Neural cell (in vitro differentiated cells): ENCODE results near the gene DSN1. TPM values are rescaled to one million over a fixed set of nuclear protein-coding genes. Genes with fewer than 3 reads are reported as not detected.

Experiments used
- H2AFZ ChIP-seq: fragments of 200-600, 300-800 bp; sonication (generic), shearing (Covaris generic); 2 replicates; pipeline ENCODE4 v1.6.0; 2014; ENCODE audit warnings: low read depth, mild to moderate bottlenecking, antibody characterized with exemption, low read length, moderate library complexity
- H3F3A ChIP-seq: fragments of 200-600 bp; shearing (Covaris generic); 2 replicates; pipeline ENCODE4 v1.6.1; 2016; ENCODE audit warnings: mild to moderate bottlenecking, moderate library complexity, mixed read lengths, antibody characterized with exemption, low read length; ENCODE audit not compliant: insufficient read depth, poor library complexity, severe bottlenecking
- H3K27ac ChIP-seq: fragments of 200-600, 300-800 bp; sonication (generic), shearing (Covaris generic); 2 replicates; pipeline ENCODE4 v1.5.1; 2014; ENCODE audit warnings: mild to moderate bottlenecking, low read length, moderate library complexity
- H3K27me3 ChIP-seq: fragments of 300-800, 200-600 bp; sonication (generic), shearing (Covaris generic); 2 replicates; pipeline ENCODE4 v1.6.0; 2014; ENCODE audit warnings: mild to moderate bottlenecking, low read depth, low read length, moderate library complexity; ENCODE audit not compliant: insufficient read depth
- H3K36me3 ChIP-seq: fragments of 300-800, 200-600 bp; sonication (generic), shearing (Covaris generic); 2 replicates; pipeline ENCODE4 v1.5.1; 2014; ENCODE audit warnings: mild to moderate bottlenecking, antibody characterized with exemption, low read length, moderate library complexity; ENCODE audit not compliant: insufficient read depth
- H3K4me2 ChIP-seq: fragments of 300-800, 200-600 bp; sonication (generic), shearing (Covaris generic); 2 replicates; pipeline ENCODE4 v1.6.0; 2014; ENCODE audit warnings: mild to moderate bottlenecking, low read length
- H3K4me3 ChIP-seq: fragments of 300-800, 200-600 bp; sonication (generic), shearing (Covaris generic); 2 replicates; pipeline ENCODE4 v1.5.1; 2014; ENCODE audit warnings: mild to moderate bottlenecking, low read length, moderate library complexity
- H3K79me2 ChIP-seq: fragments of 200-600 bp; shearing (Covaris generic); replicated peaks from 2 replicates; pipeline ENCODE4 v1.6.0; 2014; ENCODE audit warnings: mild to moderate bottlenecking, low read length, moderate library complexity; ENCODE audit not compliant: insufficient read depth
- H3K9ac ChIP-seq: fragments of 300-800, 200-600 bp; sonication (generic), shearing (Covaris generic); 2 replicates; pipeline ENCODE4 v1.6.1; 2016; ENCODE audit warnings: mild to moderate bottlenecking, low read length, mixed read lengths
- H3K9me2 ChIP-seq: fragments of 200-600 bp; shearing (Covaris generic); 2 replicates; pipeline ENCODE4 v1.6.1; 2016; ENCODE audit warnings: mild to moderate bottlenecking, low read length, mixed read lengths; ENCODE audit not compliant: insufficient read depth
- H3K9me3 ChIP-seq: fragments of 200-600, 300-800 bp; sonication (generic), shearing (Covaris generic); 2 replicates; pipeline ENCODE4 v1.6.1; 2016; ENCODE audit warnings: mild to moderate bottlenecking, mixed run types, low read length, moderate library complexity, mixed read lengths
- H4K20me1 ChIP-seq: fragments of 200-600 bp; shearing (Covaris generic); 2 replicates; pipeline ENCODE4 v1.6.1; 2016; ENCODE audit warnings: mild to moderate bottlenecking, mixed run types; ENCODE audit not compliant: insufficient read depth
- EP300 ChIP-seq: fragments of 450-650 bp; conservative IDR thresholded peaks from 2 replicates; pipeline ENCODE4 v1.6.1; 2014; ENCODE audit warnings: antibody characterized with exemption, mild to moderate bottlenecking, moderate library complexity; ENCODE audit not compliant: poor library complexity, severe bottlenecking
- EZH2 ChIP-seq: fragments of 200-600, 300-800 bp; shearing (Covaris generic), sonication (generic); IDR thresholded peaks from 2 replicates; pipeline ENCODE4 v1.6.1; 2014; ENCODE audit warnings: antibody characterized with exemption, low read length, borderline replicate concordance, mild to moderate bottlenecking; ENCODE audit not compliant: insufficient read depth, poor library complexity, severe bottlenecking
- MXI1 ChIP-seq: fragments of 450-650 bp; conservative IDR thresholded peaks from 2 replicates; pipeline ENCODE4 v1.6.1; 2014; ENCODE audit warnings: antibody characterized with exemption, mild to moderate bottlenecking; ENCODE audit not compliant: poor library complexity, severe bottlenecking
- POLR2AphosphoS5 ChIP-seq: IDR thresholded peaks from 2 replicates; pipeline ENCODE4 v1.6.1; 2012
- RAD21 ChIP-seq: fragments of 450-650 bp; conservative IDR thresholded peaks from 2 replicates; pipeline ENCODE4 v1.6.1; 2014; ENCODE audit warnings: antibody characterized with exemption, mild to moderate bottlenecking, moderate library complexity
- SMC3 ChIP-seq: fragments of 450-650 bp; conservative IDR thresholded peaks from 2 replicates; pipeline ENCODE4 v1.6.1; 2014; ENCODE audit warnings: antibody characterized with exemption, mild to moderate bottlenecking, moderate library complexity; ENCODE audit not compliant: poor library complexity
- TAF1 ChIP-seq: IDR thresholded peaks from 2 replicates; pipeline ENCODE4 v1.6.1; 2012; ENCODE audit warnings: low read depth
- polyA plus RNA-seq: library from polyadenylated mRNA; depleted of rRNA; stranded (reverse); fragments of >200 nt; gene quantifications from 2 replicates; pipeline ENCODE4 v1.2.3, GENCODE V29; 2014
- TF ChIP-seq, protein P1 (sequence below): fragments of 450-650 bp; IDR thresholded peaks from 2 replicates; pipeline ENCODE4 v1.5.1; 2014; ENCODE audit warnings: antibody characterized with exemption, mild to moderate bottlenecking, moderate library complexity; ENCODE audit not compliant: poor library complexity, severe bottlenecking
- TF ChIP-seq, protein P2 (sequence below): IDR thresholded peaks from 2 replicates; pipeline ENCODE4 v1.6.1; 2012; ENCODE audit warnings: borderline replicate concordance

Gene DSN1
- polyA plus RNA-seq, 1 donor from 2014 or later, result 8.1 TPM

GRCh38 chr20:36819659-36820058 is 46.1 kb upstream of the DSN1 start:
- no peak overlapping the region for H3K4me2 ChIP-seq
- H3K4me3 ChIP-seq, result no peak overlapping the region
- peaks cover 4% of the 10 kb centered on the region for H3F3A ChIP-seq
- H3K9ac ChIP-seq, result no peak overlapping the region
- no peaks in the 10 kb centered on the region for H3K9me3 ChIP-seq
- H2AFZ ChIP-seq, result no peak overlapping the region
- peaks cover 15% of the 10 kb centered on the region for H3K79me2 ChIP-seq
- TF ChIP-seq EP300 (no peak), TAF1 (no peak)
- TF ChIP-seq, protein P1, sequence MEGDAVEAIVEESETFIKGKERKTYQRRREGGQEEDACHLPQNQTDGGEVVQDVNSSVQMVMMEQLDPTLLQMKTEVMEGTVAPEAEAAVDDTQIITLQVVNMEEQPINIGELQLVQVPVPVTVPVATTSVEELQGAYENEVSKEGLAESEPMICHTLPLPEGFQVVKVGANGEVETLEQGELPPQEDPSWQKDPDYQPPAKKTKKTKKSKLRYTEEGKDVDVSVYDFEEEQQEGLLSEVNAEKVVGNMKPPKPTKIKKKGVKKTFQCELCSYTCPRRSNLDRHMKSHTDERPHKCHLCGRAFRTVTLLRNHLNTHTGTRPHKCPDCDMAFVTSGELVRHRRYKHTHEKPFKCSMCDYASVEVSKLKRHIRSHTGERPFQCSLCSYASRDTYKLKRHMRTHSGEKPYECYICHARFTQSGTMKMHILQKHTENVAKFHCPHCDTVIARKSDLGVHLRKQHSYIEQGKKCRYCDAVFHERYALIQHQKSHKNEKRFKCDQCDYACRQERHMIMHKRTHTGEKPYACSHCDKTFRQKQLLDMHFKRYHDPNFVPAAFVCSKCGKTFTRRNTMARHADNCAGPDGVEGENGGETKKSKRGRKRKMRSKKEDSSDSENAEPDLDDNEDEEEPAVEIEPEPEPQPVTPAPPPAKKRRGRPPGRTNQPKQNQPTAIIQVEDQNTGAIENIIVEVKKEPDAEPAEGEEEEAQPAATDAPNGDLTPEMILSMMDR, result no peak
- H3K27me3 ChIP-seq, result no peaks in the 10 kb centered on the region
- H3K36me3 ChIP-seq, result peaks cover 14% of the 10 kb centered on the region
- H3K27ac ChIP-seq, result no peak overlapping the region
- H3K9me2 ChIP-seq, result no peaks in the 10 kb centered on the region
- no peaks in the 10 kb centered on the region for H4K20me1 ChIP-seq

- no peak overlapping the region for H3K27ac ChIP-seq
- TF ChIP-seq EP300 (no peak), POLR2AphosphoS5 (no peak), SMC3 (no peak), MXI1 (no peak), RAD21 (no peak), EZH2 (no peak), TAF1 (no peak)
- TF ChIP-seq, protein P2, sequence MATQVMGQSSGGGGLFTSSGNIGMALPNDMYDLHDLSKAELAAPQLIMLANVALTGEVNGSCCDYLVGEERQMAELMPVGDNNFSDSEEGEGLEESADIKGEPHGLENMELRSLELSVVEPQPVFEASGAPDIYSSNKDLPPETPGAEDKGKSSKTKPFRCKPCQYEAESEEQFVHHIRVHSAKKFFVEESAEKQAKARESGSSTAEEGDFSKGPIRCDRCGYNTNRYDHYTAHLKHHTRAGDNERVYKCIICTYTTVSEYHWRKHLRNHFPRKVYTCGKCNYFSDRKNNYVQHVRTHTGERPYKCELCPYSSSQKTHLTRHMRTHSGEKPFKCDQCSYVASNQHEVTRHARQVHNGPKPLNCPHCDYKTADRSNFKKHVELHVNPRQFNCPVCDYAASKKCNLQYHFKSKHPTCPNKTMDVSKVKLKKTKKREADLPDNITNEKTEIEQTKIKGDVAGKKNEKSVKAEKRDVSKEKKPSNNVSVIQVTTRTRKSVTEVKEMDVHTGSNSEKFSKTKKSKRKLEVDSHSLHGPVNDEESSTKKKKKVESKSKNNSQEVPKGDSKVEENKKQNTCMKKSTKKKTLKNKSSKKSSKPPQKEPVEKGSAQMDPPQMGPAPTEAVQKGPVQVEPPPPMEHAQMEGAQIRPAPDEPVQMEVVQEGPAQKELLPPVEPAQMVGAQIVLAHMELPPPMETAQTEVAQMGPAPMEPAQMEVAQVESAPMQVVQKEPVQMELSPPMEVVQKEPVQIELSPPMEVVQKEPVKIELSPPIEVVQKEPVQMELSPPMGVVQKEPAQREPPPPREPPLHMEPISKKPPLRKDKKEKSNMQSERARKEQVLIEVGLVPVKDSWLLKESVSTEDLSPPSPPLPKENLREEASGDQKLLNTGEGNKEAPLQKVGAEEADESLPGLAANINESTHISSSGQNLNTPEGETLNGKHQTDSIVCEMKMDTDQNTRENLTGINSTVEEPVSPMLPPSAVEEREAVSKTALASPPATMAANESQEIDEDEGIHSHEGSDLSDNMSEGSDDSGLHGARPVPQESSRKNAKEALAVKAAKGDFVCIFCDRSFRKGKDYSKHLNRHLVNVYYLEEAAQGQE, result no peak
- TF ChIP-seq, protein P1, result no peak
Observed at GRCh38 chr20:36818861-36819260, 45.3 kb upstream of the DSN1 start.

More at GRCh38 chr20:36818861-36819260, 45.3 kb upstream of the DSN1 start:
- Histone ChIP-seq H3K27me3 (no peaks in the 10 kb centered on the region), H3K9me2 (no peaks in the 10 kb centered on the region), H4K20me1 (peaks cover 3% of the 10 kb centered on the region), H3F3A (peaks cover 4% of the 10 kb centered on the region), H3K9me3 (no peaks in the 10 kb centered on the region), H3K4me2 (no peak overlapping the region), H2AFZ (no peak overlapping the region), H3K36me3 (peaks cover 19% of the 10 kb centered on the region), H3K9ac (no peak overlapping the region), H3K4me3 (no peak overlapping the region), H3K79me2 (peaks cover 11% of the 10 kb centered on the region)
